Activated effector memory CD4-positive, alpha-beta T cell treated with anti-CD3 and anti-CD28 coated beads, Interleukin-2, amount 50 U/mL, for 16 hours (primary cell): Measurements from ENCODE around the gene CFAP43.
"Not testable (repeated sequence)": the region's sequence is repeated elsewhere in the genome, so short reads cannot be mapped to it uniquely, and the experiment has no call there.

Experiments
- DNase-seq: peaks from one replicate; pipeline ENCODE4 v3.0.0-alpha.2; 2020

The CFAP43 gene

DNA sequence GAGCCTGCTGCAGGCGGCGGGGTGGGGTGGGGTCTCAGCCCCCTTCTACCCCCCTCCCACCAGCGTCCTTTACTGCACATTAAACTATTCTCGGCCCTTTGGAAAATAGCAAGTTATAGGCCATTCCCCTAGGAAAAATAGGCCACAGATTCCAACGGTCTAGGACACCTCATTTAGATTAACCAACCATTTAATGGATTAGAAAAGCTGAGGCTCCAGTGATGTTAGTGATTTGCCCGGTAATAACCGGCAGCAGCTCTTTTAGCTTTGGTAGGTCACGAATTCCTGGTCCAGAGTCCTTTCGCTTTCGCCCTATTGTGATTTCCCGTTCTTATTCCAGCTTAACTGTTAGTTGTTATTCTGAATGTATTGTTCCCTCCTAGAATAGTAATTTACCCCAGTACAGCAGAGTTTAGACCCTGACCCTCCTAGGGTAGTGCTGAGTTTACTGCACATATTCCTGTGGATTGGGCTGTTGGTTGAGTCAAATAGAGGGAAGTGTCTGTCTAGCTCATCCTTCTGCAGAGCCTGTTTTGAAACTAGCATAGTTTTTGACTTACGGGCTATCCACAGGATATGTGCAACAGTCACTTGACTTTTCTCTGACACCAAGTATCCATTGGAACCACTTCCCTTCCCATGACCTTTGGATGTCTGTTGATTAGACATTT lies 23.3 kb upstream of the CFAP43 start:
- DNase-seq, result no peak

DNA sequence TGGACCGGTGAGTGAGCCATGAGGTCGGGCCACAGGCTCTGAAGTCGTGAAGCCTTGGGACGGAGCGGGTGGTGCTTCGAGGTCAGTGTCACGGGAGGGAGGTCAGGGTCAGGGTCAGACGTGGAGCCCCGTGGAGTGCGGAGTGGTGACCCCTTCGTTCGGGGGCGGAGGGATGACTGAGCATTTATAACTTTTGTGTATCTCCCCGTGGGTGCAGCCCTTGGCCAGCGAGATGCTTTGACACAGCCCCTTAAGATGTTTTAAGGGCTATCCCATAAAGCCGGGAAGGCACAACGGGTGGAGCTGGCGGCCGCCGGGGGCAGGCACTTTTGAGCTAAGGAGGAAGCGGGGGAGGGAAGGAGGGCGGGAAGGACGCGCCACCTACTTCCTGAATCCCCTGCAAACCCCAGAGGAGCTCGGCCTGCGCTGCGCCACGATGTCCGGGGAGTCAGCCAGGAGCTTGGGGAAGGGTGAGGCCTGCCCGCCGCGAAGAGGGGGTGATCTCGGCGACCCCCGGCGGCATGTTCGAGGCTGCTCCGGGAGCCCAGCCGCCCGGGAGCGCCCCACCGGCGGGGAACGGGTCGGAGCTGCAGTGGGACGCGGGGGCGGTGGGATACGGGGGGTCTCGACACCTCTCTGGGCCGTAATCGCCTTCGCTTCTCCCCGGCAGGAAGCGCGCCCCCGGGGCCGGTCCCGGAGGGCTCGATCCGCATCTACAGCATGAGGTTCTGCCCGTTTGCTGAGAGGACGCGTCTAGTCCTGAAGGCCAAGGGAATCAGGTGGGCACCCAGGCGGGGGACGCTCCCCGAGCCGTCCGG lies 22.5 kb upstream of the CFAP43 start, which contains the start of gene GSTO1:
TSS of gene GSTO1 (plus strand) at position 400 of the 818 bp plus-strand sequence. CDS start at position 437, 37 bp downstream.
- DNase-seq, result peak; percentile 84

DNA sequence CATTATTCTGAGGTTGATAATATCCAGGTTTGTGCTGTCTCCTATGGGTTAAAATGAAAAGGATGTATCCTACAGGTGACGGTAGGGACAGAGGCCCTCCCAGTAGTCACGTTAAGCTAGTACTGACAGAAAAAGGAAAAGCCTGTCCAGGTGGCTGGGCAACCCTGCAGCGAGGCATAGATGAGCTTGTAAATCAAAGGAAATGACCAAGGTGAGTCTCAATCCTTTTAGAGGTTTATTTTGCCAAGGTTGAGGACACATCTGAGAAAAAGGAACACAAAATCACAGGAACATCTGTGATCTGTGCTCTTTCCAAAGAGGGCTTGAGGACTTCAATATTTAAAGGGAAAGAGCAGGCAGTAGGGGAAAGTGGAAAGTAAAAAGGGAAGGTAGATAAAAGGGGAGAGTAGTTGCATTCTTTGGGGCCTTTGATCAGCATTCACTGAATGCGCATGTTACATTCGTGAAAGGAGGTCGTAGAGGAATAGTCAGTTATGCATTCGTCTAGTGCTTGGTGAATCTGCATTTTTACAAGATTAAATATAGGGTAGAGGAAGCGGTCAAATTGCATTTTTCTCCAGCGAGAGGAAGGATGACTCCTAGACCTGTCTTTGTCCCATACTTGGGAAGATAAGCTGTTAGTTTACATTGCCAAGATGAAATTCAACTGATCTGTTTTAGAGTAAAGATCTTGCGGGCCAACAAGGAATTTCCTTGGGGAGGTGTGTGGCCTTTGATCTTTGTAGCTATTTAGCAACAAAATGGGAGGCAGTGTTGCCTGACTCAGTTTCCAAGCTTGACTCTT lies 21.6 kb upstream of the CFAP43 start:
- DNase-seq, result no peak

DNA sequence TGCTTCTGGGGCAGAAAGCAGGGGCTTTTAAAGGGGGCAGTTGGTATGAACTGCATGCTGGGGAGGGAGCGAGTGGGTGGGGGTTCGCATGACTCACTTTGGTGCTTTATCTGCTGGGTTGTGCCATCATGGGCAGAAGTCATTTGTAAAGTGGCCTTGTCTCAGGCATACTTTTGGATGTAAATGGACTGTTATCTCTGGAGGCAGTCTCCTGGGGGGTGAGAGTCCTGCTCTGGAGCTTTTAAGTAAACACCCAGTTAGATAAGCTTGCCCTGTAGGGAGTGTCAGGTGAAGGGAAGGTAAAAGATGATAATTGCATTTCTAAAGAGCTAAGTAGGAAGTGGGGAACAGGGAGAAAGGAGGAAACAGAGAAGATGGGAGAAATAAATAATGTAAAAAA lies 20.9 kb upstream of the CFAP43 start:
- DNase-seq, result no peak

DNA sequence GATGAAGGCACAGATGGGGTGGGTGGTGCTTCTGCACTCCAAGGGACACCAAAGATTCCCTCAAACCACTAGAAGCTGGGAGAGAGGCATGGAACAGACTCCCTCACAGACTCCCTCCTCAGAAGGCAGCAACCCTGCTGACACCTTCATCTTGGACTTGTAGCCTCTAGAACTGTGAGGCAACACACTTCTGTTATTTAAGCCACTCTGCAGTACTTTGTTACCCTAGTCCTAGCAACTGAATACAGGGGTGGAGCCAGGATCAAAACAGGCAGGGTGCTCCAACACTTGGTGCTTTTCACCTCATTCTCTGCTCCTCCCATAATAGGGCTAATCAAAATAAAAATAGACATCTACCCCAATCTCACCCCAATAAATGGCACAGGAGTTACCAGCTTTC lies 20.2 kb upstream of the CFAP43 start:
- DNase-seq, result no peak

DNA sequence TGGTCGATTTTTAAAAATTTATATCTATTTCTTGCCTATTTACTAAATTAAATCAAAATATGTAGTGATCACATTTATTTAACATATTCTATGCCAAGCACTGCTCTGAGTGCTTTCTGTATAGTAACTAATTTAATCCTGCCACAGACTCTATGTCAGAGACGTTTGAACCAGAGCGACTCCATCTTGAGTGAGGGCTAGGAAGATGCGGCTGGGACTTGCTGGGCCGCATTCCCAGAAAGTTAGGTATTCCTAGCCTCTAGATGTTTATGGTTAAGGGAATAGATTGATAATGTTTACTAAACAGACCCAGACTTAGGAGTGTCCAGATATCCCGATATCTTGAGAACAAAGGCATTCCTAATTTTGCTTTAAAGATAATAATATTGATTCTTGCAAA lies 19.3 kb upstream of the CFAP43 start:
- no peak for DNase-seq

DNA sequence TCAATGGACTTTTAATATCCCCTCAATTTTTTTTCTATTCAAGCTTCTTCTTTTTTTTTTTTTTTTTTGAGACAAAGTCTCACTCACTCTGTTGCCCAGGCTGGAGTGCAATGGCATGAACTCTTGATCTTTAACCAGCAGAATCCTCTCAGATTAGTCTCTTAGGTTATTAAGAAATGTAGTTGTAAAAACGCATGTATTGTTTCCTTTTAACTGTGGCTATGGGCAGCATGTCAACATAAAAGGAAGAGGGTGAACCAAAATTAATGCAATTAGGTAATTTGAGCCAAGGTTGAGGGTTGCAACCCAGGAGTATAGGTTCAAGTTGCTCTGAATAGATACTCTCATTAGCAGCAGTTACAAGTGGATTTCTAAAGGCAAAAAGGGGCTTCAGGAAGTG lies 18.2 kb upstream of the CFAP43 start:
- no peak for DNase-seq

DNA sequence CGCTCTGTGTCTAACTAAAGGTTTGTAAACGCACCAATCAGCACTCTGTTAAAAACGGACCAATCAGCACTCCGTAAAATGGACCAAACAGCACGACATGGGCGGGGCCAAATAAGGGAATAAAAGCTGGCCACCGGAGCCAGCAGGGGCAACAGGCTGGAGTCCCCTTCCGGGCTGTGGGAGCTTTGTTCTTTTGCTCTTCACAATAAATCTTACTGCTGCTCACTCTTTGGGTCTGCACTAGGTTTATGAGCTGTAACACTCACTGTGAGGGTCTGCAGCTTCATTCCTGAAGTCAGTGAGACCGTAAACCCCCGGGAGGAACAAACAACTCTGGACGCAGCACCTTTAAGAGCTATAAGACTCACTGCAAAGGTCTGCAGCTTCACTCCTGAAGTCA lies 16.8 kb upstream of the CFAP43 start:
- DNase-seq, result not testable (repeated sequence)

DNA sequence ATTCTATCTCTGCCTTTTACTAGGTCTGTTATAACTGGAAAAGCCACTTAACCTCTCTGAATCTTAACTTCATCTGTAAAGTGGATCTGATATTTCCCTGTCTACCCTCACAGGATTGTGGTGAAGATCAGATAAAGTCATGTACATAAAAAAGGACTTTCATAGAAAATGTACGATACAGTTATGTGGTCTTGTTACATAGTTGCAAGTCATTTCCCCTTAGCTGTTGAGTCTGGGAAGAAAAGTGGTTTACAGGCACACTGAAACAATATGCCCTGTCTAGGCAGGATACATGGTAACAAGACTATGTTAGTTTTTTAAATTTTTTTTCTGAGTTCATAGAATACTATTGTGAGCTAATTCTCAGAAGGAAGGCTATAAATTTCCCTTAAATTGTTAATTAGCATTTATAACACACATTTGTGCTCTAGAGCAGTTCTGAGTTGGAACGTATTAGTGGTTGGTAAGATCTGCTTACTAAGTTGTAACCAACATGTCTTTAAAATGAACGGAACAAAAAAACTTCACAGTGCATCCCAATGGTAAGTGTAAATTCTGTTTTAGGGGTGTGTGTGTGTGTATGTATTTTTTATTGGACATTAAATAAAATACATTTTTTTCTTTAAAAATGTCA lies 15.5 kb upstream of the CFAP43 start:
- no peak for DNase-seq

DNA sequence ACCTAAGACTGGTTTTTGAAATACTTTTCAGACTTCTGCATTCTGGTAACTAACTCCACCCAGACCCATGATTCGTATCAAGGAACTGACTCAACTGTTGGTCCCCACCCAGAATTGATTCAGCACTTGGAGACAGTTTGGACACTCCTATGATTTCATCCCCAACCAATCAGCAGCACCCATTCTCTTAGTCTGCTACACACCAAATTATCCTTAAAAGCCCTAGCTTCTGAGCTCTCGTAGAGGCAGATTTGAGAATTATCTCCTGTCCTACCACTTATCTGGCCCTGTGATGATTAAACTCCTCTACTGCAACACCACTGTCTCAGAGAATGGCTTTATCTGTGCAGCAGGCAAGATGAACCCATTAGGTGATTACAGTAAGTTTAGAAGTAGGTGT lies 14.8 kb upstream of the CFAP43 start:
- no peak for DNase-seq

DNA sequence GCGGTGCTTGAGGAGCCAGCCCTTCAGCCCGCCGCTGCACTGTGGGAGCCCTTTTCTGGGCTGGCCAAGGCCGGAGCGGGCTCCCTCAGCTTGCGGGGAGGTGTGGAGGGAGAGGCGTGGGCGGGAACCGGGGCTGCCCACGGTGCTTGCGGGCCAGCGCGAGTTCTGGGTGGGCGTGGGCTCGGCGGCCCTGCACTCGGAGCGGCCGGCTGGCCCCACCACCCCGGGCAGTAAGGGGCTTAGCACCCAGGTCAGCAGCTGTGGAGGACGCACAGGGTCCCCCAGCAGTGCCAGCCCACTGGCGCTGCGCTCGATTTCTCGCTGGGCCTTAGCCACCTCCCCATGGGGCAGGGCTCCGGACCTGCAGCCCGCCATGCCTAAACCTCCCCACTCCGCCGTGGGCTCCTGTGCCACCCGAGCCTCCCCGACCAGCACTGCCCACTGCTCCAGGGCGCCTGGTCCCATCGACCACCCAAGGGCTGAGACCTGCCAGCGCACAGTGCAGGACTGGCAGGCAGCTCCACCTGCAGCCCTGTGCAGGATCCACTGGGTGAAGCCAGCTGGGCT lies 13.0 kb upstream of the CFAP43 start:
- no peak for DNase-seq

DNA sequence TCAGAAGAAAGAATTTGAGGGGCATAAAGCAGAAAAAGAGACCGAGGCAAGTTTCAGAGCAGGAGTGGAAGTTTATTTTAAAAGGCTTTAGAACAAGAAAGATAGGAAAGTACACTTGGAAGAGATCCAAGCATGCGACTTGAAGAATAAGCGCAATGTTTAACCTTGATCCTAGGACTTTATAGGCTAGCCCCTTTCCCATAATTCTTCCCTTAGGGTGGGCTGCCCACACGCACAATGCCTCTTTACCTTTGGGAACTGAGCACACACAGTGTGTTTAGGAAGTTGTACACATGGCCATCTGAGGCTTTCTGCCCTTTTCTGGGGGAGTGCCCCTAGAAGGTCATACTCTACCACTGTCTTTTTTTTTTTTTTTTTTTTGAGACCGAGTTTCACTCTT lies 11.3 kb upstream of the CFAP43 start:
- no peak for DNase-seq

DNA sequence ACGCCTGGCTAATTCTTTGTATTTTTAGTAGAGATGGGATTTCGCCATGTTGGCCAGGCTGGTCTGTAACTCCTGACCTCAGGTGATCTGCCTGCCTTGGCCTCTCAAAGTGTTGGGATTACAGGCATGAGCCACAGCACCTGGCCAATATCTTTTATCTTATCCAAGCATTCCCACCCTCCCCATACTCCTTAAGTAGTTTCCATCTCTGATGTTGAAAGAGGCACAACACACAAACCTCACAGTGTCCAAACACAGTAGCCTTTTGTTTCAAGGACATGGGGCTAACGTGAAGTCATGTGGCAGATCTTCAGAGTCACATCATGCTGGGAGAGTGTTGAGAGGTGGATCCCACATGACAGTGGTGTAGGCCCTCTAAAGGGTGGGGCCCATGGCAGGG lies 10.8 kb upstream of the CFAP43 start:
- not testable (repeated sequence) for DNase-seq

DNA sequence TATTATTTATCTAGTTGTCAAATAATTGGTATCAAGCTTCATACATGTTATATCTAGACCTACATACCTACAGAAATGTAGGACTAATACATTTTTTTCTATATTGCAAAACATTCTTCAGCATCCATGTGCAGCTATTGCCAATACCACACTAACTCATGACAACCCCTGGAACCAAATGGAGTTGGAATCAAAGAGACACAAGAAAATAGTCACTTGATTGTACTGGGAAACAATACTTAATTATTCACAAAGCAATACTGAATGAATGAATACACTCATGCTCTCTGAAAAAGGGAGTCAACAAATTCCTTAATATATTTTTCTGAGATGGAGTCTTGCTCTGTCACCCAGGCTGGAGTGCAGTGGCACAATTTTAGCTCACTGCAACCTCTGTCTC lies 10.4 kb upstream of the CFAP43 start:
- DNase-seq, result no peak

DNA sequence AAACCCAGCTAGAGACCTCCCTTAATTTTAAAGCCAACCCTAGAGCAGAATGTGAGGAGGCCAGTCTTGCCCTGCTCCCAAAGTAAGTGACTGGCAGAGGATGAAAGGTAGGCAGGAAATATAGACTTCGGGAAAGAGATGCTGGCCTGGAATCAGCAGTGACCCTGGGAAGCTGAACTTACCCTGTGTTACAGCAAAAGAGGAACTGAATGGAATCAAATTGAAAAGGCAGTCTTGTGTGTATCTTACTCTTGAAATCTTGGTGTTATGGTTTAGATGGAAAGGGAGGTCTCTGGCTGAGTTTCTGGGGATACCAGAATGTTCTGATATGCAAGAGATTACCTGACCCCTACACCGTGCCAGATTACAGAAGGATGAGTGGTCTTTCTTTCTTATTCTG lies 7.9 kb upstream of the CFAP43 start:
- no peak for DNase-seq

DNA sequence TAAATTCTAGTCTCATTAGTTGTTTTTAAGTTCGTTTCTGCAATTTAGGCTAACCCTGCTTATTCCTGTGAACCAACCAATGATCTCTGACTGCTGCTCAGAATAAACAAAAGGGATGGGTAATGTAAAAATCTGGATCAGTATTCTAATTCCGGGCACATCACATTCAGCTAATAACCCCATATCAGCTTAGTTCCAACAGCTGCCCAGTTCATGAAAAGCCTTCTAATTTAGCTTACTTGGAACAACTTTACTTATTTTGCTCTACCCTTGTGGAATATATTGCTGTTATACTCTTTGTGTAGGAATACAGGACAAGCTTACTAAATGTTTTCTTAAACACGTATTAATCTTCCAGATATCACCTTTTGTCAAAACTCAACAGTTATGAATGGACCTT lies 3.6 kb upstream of the CFAP43 start:
- DNase-seq, result no peak

DNA sequence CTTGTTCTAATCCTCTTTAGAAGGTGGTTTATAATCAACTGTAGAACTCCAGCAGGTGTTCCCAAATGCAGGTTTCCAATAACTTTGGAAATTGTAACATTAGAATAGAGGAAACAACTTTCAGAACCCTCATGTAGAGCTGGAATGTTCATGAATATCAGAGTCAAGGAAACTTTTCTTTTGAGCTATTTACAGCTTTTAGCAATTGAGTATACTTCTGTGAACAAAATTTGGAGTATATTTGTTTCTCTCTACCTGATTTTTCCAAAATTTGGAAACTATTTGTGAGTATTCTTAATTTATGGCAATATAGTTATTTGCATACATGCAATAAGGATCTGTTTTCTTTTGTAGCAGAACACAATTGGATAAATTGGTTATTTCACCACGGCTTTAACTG lies 2.8 kb upstream of the CFAP43 start:
- no peak for DNase-seq

DNA sequence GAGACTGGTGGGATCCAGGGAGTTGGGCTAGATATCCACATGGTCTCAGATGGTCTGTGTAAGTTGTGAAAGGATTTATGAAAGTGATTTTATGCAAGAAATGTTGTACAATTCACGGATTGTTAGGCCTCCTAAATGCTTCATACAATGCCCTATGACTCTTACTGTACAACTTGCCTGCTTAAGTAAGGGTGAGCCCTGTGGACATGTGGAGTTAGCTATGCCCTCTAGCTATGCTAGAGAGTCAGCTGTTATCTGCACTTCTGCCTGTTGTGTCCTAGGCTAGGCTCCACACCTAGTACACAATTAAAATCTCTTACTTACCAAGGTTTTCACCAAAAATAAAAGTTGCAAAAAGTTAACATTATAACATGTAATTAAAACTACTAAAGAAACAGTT lies 1.7 kb upstream of the CFAP43 start:
- no peak for DNase-seq

DNA sequence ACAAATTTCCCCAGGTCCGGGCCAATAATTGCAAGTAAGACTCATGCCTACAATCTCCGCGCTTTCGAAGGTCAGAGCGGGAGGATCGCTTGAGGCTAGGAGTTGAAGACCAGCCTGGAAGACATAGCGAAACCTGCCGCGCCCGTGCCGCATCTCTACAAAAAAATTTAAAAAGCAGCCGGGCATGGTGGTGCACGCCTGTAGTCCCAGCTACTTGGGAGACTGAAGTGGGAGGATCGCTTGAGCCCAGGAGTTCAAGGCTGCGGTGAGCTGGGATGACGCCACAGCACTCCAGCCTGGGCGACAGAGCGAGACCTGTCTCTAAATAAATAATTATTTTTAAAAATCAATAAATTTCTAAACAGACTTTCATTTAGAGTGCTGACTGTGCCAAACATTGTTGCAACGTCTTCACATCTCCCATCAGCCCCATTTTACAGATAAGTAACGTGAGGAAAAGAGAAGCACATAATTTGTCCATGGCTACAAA lies 494 bp upstream of the CFAP43 start:
- DNase-seq, result no peak

DNA sequence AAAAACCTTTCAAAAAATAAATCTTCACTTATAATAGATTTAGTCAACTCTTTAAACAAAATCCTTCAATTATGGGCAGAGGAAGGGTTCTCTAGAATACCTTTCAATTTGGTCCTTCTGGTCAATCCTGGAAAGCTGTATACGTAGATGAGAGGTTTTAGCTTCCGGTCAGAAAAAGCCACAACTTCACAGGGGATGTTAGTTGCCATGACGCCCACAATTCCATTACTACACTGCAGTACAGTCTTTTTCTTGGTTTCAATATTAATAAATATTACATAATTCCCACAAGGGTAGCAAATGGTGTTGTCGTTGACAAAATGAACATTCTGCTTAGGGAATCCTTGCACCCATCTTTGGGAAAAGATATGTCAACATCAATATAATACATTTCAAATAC lies 1.7 kb downstream of the CFAP43 start:
- DNase-seq, result no peak

DNA sequence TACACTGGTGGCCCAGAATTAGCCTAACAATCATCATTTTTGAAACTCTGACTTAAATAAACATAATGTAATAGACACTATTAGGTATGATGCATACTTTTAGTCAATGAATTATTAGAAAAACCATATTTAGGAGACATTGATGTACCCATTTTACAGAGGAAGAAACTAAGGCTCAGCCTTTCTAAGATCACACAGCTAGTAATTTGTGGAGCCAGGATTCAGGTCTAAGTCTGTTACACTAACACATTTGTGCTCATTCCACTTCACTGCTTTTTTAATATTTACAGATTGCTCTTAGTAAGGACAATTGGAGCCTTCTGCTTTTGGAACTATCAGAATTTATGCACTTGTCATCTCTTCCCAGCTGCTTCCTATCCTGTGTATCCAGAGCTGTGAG lies 8.9 kb downstream of the CFAP43 start:
- no peak for DNase-seq

DNA sequence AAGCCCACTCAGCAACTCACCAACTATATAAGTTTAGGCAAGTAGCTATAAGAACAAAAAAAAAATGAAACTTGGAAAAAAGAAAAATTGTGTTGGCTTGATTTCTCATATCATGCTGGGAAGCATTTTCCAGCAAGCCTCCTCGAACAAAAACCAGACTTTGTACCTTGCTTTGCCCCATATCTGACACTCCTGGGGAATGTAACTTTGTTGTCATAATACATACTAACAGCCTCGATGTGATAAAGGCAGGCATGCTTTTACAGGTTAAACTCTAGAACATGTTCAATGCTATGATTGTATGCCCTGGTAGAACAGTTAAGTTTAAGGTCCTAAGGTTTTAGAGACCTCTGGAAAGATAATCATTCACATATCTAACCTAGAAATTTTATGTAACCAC lies 11.6 kb downstream of the CFAP43 start:
- DNase-seq, result no peak

DNA sequence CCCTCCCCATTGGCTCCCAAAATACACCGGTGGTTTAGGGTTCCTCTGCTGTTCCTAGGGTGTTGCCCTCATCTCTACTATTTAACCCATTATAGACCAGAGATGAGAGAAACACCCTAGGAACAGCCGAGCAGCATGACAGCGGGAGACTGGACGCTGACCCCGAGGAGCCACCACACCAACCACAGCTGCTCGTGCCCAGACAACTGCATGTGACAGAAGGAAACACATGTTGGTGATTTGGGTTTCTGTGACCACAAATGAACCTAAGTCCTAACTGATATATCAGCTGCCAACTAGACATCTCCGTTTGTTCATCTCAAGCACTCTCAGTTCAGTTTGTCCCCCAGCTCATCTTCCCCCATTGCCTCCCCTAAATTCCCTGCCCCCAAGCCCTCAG lies 13.4 kb downstream of the CFAP43 start:
- no peak for DNase-seq
